HL-60 (cell line): ENCODE results near the gene CCDC97.

Experiments
- DNase-seq, 2 experiments: peaks; one replicate each; pipeline ENCODE4 v3.0.0-alpha.2; 2010 to 2020; ENCODE audit warnings: low read depth in 1 of 2, low spot score in 1 of 2
- H3K27ac ChIP-seq: fragments of 250-450 bp; sonication (Bioruptor Pico); replicated peaks from 2 replicates; pipeline ENCODE4 v1.5.1; 2020; ENCODE audit warnings: mild to moderate bottlenecking, moderate library complexity
- H3K27me3 ChIP-seq: fragments of 250-450 bp; sonication (Bioruptor Pico); 2 replicates; pipeline ENCODE4 v1.5.1; 2021; ENCODE audit warnings: mild to moderate bottlenecking, moderate library complexity; ENCODE audit not compliant: insufficient read depth, poor library complexity, severe bottlenecking
- H3K4me3 ChIP-seq: replicated peaks from 2 replicates; pipeline ENCODE4 v1.5.1; 2011; ENCODE audit warnings: mild to moderate bottlenecking, control low read depth, low read length; ENCODE audit not compliant: insufficient read depth
- CTCF ChIP-seq: IDR thresholded peaks from one replicate; pipeline ENCODE4 v1.5.1; 2011; ENCODE audit warnings: low read length, control low read depth, inconsistent platforms; ENCODE audit not compliant: insufficient read depth
- GABPA ChIP-seq: IDR thresholded peaks from 2 replicates; pipeline ENCODE4 v1.6.1; 2012; ENCODE audit warnings: low read depth
- POLR2AphosphoS5 ChIP-seq: IDR thresholded peaks from 2 replicates; pipeline ENCODE4 v1.6.1; 2012; ENCODE audit warnings: low read depth
- SPI1 ChIP-seq: IDR thresholded peaks from 2 replicates; pipeline ENCODE4 v1.6.1; 2012; ENCODE audit warnings: low read depth, mild to moderate bottlenecking, borderline replicate concordance
- TF ChIP-seq, protein P1 (sequence below): IDR thresholded peaks from 2 replicates; pipeline ENCODE4 v1.6.1; 2012; ENCODE audit warnings: low read depth; ENCODE audit not compliant: insufficient replicate concordance

CCDC97 gene

DNA sequence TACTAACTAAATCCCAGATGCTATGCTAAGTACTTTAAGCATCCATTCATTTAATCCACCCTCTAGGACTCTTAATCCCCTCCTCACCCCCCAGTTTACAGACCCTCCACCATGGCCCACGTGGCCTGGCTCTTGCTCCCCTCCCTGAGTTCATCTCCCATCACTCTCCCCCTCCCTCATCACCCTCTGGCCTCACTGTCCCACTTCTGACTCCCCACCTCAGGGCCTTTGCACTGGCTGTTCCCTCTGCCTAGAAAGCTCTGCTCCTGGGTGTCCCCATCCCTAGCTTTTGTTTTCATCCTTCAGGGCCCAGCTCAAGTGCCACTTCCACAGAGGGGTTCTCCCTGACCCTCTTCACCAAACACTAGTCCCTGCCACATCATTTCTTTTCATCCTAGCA lies 49.8 kb downstream of the CCDC97 start:
- no peak overlapping the region for H3K27ac ChIP-seq
- DNase-seq = no peak
- H3K27me3 ChIP-seq = no peaks in the 10 kb centered on the region
- no peak overlapping the region for H3K4me3 ChIP-seq
- TF ChIP-seq POLR2AphosphoS5 (no peak), GABPA (no peak), CTCF (no peak), SPI1 (no peak)
- TF ChIP-seq, protein P1, sequence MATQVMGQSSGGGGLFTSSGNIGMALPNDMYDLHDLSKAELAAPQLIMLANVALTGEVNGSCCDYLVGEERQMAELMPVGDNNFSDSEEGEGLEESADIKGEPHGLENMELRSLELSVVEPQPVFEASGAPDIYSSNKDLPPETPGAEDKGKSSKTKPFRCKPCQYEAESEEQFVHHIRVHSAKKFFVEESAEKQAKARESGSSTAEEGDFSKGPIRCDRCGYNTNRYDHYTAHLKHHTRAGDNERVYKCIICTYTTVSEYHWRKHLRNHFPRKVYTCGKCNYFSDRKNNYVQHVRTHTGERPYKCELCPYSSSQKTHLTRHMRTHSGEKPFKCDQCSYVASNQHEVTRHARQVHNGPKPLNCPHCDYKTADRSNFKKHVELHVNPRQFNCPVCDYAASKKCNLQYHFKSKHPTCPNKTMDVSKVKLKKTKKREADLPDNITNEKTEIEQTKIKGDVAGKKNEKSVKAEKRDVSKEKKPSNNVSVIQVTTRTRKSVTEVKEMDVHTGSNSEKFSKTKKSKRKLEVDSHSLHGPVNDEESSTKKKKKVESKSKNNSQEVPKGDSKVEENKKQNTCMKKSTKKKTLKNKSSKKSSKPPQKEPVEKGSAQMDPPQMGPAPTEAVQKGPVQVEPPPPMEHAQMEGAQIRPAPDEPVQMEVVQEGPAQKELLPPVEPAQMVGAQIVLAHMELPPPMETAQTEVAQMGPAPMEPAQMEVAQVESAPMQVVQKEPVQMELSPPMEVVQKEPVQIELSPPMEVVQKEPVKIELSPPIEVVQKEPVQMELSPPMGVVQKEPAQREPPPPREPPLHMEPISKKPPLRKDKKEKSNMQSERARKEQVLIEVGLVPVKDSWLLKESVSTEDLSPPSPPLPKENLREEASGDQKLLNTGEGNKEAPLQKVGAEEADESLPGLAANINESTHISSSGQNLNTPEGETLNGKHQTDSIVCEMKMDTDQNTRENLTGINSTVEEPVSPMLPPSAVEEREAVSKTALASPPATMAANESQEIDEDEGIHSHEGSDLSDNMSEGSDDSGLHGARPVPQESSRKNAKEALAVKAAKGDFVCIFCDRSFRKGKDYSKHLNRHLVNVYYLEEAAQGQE = no peak

- TF ChIP-seq GABPA (no peak), POLR2AphosphoS5 (no peak), SPI1 (no peak), CTCF (no peak)
- TF ChIP-seq, protein P1 = no peak
- no peak overlapping the region for H3K4me3 ChIP-seq
- no peaks in the 10 kb centered on the region for H3K27me3 ChIP-seq
- no peak for DNase-seq
- H3K27ac ChIP-seq = no peak overlapping the region
These were observed 52.3 kb downstream of the CCDC97 start for GRCh38 chr19:41362143-41362847.

DNA sequence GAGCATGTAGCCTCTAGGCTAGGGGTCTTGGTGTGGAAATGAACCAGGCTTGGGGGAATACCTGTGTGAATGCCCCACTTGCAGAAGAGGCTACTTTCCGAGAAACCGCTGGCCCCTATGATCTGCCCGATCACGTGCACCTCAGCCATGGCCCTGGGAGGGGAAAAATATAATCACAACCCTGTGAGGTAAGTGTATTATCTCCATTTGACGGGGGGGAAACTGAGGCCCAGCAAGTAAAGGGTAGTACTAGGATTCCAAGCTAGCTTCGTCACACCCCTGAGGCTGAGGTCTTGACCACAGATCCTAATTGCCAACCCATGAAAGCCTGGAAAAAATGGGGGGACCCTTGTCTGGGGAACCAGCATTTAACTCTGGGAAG lies 53.4 kb downstream of the CCDC97 start:
- TF ChIP-seq, protein P1 = no peak
- TF ChIP-seq SPI1 = no peak
- TF ChIP-seq GABPA = no peak
- no peak for TF ChIP-seq POLR2AphosphoS5
- no peak for TF ChIP-seq CTCF
- no peak for DNase-seq
- peak overlapping the region; percentile 53 for H3K4me3 ChIP-seq
- H3K27me3 ChIP-seq = no peaks in the 10 kb centered on the region
- peak overlapping the region; percentile 100 for H3K27ac ChIP-seq
